GM19043 (cell line): ENCODE measurements around the gene LMTK3.

Source experiments
- ATAC-seq: cut with Tn5 transposase; IDR thresholded peaks from one replicate; pipeline ENCODE4 v1.9.1; 2021; ENCODE audit warnings: low read depth; ENCODE audit not compliant: unreplicated experiment

The LMTK3 gene

GRCh38 chr19:48510421-48511268 lies 990 bp downstream of the LMTK3 start:
- no peak for ATAC-seq

- ATAC-seq: no peak
Observed at GRCh38 chr19:48509467-48510194, 2.0 kb downstream of the LMTK3 start.

GRCh38 chr19:48508729-48509411 lies 2.8 kb downstream of the LMTK3 start:
- ATAC-seq: no peak

GRCh38 chr19:48507911-48508439 lies 3.7 kb downstream of the LMTK3 start:
- ATAC-seq: no peak

- no peak for ATAC-seq
Observed at GRCh38 chr19:48506138-48506733, 5.4 kb downstream of the LMTK3 start.

- no peak for ATAC-seq
Observed at GRCh38 chr19:48502350-48503018, 9.2 kb downstream of the LMTK3 start.

- no peak for ATAC-seq
Observed at GRCh38 chr19:48501494-48502349, 9.9 kb downstream of the LMTK3 start.

- no peak for ATAC-seq
Observed at GRCh38 chr19:48500830-48501493, 10.7 kb downstream of the LMTK3 start.

- ATAC-seq: no peak
Observed at GRCh38 chr19:48499316-48500090, 12.1 kb downstream of the LMTK3 start.

- no peak for ATAC-seq
Observed at GRCh38 chr19:48498595-48499311, 12.9 kb downstream of the LMTK3 start.

- ATAC-seq: no peak
Observed at GRCh38 chr19:48497728-48498594, 13.7 kb downstream of the LMTK3 start.

- ATAC-seq: no peak
Observed at GRCh38 chr19:48496959-48497727, 14.5 kb downstream of the LMTK3 start.

GRCh38 chr19:48495396-48495795 lies 16.2 kb downstream of the LMTK3 start:
- ATAC-seq: no peak

GRCh38 chr19:48493718-48494401 lies 17.8 kb downstream of the LMTK3 start:
- ATAC-seq: no peak
